Transverse colon (tissue), 4 donors: Measurements from ENCODE around the gene SDK2. TPM values are rescaled to one million over a fixed set of nuclear protein-coding genes. Genes with fewer than 3 reads are reported as not detected.

Experiments
- DNase-seq: peaks from one replicate; pipeline ENCODE4 v3.0.0-alpha.2; 2019
- H3K27ac ChIP-seq, 4 donors: fragments of 200-600 bp; sonication (generic); 2 replicates each; pipeline ENCODE4 v1.5.1; 2016 to 2018; ENCODE audit warnings: inconsistent platforms in 4 of 4
- H3K27me3 ChIP-seq: fragments of 200-600 bp; sonication (generic); 2 replicates; pipeline ENCODE4 v1.5.1; 2017; ENCODE audit warnings: inconsistent platforms
- H3K36me3 ChIP-seq, 4 donors: fragments of 200-600 bp; sonication (generic); 2 replicates each; pipeline ENCODE4 v1.5.1; 2017 to 2019; ENCODE audit warnings: inconsistent platforms in 4 of 4
- H3K4me1 ChIP-seq, 4 donors: fragments of 200-600 bp; sonication (generic); 2 replicates each; pipeline ENCODE4 v1.5.1; 2017 to 2020; ENCODE audit warnings: inconsistent platforms in 4 of 4
- H3K4me3 ChIP-seq, 4 donors: fragments of 200-600 bp; sonication (generic); 1 replicate in 1 of 4; 2 replicates in 3 of 4; pipeline versions ENCODE4 v1.5.1 to v1.6.1; 2017 to 2019; ENCODE audit warnings: inconsistent platforms in 4 of 4
- H3K9me3 ChIP-seq, 2 donors: fragments of 200-600 bp; sonication (generic); 2 replicates each; pipeline ENCODE4 v1.5.1; 2017 to 2019; ENCODE audit warnings: inconsistent platforms in 2 of 2
- EP300 ChIP-seq: sonication (generic); formaldehyde crosslinking; IDR thresholded peaks from one replicate; pipeline ENCODE4 v1.6.1; 2017; ENCODE audit warnings: antibody characterized with exemption, low read depth
- POLR2A ChIP-seq: fragments of 450-650 bp; IDR thresholded peaks from one replicate; pipeline ENCODE4 v1.6.1; 2016; ENCODE audit warnings: antibody characterized with exemption, mild to moderate bottlenecking, moderate library complexity
- POLR2AphosphoS5 ChIP-seq, 3 donors: sonication (generic); formaldehyde crosslinking; IDR thresholded peaks; one replicate each; pipeline ENCODE4 v1.6.1; 2016; ENCODE audit warnings: antibody characterized with exemption in 3 of 3
- WGBS, 2 donors: methylation state at CpG; one replicate each; pipeline ENCODE4 v1.1.5; 2018; ENCODE audit warnings: low coverage in 1 of 2; 5-methylcytosine and 5-hydroxymethylcytosine counted together
- in situ Hi-C, 4 donors: fragments of 200-750 bp; cut with MboI; loops; one replicate each; pipeline versions ENCODE4 v1.15.0 to v1.15.1; 2017; ENCODE audit warnings: low sequenced_read_pairs in 3 of 4, low pct_ligation_motif_present in 1 of 4, low pct_unique_long_range_greater_than_20kb in 1 of 4
- intact Hi-C: fragments of 100-400 bp; cut with DNase I; formaldehyde crosslinking; loops from one replicate; pipeline ENCODE4 v1.15.1; 2023; ENCODE audit warnings: low total_unique reads
- total RNA-seq, 4 donors: library from RNA; depleted of rRNA; stranded (reverse); fragments of >200 nt; gene quantifications; one replicate each; pipeline ENCODE4 v1.1.0, GENCODE V29; 2016
- TF ChIP-seq, protein P1 (sequence below), 5 experiments: fragments of 200-600 bp in 3 of 5; fragments of 450-650 bp in 2 of 5; sonication (generic) in 3 of 5; IDR thresholded peaks; 1 replicate in 2 of 5; 2 replicates in 3 of 5; pipeline ENCODE4 v1.5.1; 2016 to 2017; ENCODE audit warnings: antibody characterized with exemption in 5 of 5, inconsistent platforms in 3 of 5, mild to moderate bottlenecking in 2 of 5, moderate library complexity in 1 of 5

Gene SDK2
- total RNA-seq, 4 donors from 2014 or later: 2.6 to 9.8 (median 3.4) TPM

DNA sequence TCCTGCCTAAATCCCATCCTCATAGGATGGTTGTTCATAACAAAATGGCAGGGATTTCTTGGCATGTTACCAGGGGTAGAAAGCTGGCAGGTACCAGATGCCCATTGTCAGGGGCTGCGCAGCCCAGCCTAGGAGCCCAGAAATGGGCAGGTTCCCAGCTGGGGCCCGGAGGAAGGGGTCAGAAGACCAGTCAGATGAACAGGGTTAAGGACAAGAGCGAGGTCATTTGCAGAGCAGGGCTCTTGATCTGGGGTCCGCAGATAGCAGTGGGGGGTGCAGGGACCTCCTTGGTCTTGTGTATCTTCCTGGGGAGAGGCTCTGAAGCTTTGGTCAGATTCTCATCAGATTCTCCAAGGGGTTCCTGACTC lies 280.1 kb downstream of the SDK2 start:
- no peaks in the 10 kb centered on the region for H3K9me3 ChIP-seq
- TF ChIP-seq POLR2AphosphoS5 (IDR thresholded peaks at IDR 0.05) (no peak), POLR2A (no peak), EP300 (no peak)
- TF ChIP-seq, protein P1, sequence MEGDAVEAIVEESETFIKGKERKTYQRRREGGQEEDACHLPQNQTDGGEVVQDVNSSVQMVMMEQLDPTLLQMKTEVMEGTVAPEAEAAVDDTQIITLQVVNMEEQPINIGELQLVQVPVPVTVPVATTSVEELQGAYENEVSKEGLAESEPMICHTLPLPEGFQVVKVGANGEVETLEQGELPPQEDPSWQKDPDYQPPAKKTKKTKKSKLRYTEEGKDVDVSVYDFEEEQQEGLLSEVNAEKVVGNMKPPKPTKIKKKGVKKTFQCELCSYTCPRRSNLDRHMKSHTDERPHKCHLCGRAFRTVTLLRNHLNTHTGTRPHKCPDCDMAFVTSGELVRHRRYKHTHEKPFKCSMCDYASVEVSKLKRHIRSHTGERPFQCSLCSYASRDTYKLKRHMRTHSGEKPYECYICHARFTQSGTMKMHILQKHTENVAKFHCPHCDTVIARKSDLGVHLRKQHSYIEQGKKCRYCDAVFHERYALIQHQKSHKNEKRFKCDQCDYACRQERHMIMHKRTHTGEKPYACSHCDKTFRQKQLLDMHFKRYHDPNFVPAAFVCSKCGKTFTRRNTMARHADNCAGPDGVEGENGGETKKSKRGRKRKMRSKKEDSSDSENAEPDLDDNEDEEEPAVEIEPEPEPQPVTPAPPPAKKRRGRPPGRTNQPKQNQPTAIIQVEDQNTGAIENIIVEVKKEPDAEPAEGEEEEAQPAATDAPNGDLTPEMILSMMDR (IDR thresholded peaks at IDR 0.05): no peak
- 92% methylated on average over 4 of the region's 4 CpGs; no CpG with 5 or more reads in 1 of the 2 donors for WGBS, 2 donors
- intact Hi-C loops: no loop called here
- peaks cover 0 to 14% (median 0%) of the 10 kb centered on the region in 4 donors for H3K4me1 ChIP-seq
- H3K36me3 ChIP-seq: no peaks in the 10 kb centered on the region
- no peak overlapping the region for H3K27ac ChIP-seq
- no peak for DNase-seq
- H3K4me3 ChIP-seq: no peak overlapping the region
- H3K27me3 ChIP-seq: no peaks in the 10 kb centered on the region
- in situ Hi-C loops: loop anchor here in 3 of 4 donors (25.0 kb wide), 2 partner anchors 627 to 802 kb away; no protein-coding TSS in a partner anchor

DNA sequence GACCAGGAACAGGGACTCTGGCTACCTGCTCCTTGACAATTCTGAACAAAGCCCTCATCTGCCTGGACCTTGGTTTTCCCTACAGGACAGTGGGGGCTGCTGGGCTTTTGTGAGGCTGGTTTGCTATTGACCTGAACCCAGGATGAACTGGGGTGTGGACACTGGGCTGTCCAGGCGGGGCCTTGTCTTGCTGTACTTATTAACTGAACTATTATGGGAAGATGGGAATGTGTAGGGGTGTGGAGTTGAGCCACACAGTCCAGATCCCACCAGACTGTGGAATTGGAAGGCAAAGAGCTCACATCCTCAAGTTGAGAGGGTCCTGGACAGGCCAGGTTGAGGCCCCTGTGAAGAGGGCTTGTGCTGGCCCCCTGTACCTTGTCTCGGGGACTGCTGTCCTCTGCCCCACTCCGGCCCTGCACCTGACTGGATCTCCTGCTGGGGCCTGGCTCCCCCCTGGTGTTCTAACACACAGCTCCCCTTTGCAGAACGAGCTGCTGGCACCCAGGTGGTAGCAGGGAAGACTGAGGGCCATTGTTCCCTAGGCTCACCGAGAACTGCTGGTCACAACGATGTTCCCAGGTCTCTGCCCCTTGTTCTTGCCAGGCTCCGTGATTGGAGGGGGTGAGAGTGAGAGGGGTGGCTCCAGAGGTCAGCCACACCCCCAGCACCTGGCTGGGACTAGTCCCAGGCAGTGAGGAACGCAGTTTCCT lies 280.6 kb downstream of the SDK2 start:
- no peaks in the 10 kb centered on the region for H3K9me3 ChIP-seq
- no peak for DNase-seq
- 52% methylated on average over 6 of the region's 8 CpGs; no CpG with 5 or more reads in 1 of the 2 donors for WGBS, 2 donors
- no peak overlapping the region for H3K4me3 ChIP-seq
- H3K27me3 ChIP-seq: no peaks in the 10 kb centered on the region
- peaks cover 0 to 16% (median 0%) of the 10 kb centered on the region in 4 donors for H3K4me1 ChIP-seq
- H3K36me3 ChIP-seq: no peaks in the 10 kb centered on the region
- intact Hi-C loops: no loop called here
- H3K27ac ChIP-seq: no peak overlapping the region
- in situ Hi-C loops: loop anchor here in 3 of 4 donors (25.0 kb wide), 2 partner anchors 626 to 801 kb away; no protein-coding TSS in a partner anchor
- TF ChIP-seq EP300 (no peak), POLR2AphosphoS5 (IDR thresholded peaks at IDR 0.05) (no peak), POLR2A (no peak)
- TF ChIP-seq, protein P1 (IDR thresholded peaks at IDR 0.05): no peak

DNA sequence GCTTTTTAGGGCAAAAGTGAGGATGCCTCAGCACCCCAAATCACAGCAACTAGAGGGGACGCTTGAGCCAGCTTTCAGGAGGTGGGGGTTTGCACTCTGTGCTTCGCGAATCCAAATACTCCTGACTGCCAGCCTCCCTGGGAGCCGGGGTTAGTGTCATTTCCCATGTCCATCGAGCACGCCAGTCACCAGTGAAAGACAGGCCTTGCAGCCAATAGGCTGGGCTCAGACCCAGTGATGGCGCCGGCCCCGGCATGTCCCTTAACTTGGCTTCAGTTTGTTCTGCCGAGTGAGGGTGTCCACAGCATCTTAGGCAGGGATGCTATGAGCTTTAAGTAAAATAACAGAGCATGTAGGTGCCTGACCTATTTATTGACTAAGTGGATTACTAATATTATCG lies 281.5 kb downstream of the SDK2 start:
- intact Hi-C loops: no loop called here
- Histone ChIP-seq H3K27ac (no peak overlapping the region), H3K4me1 (peaks cover 0 to 16% (median 0%) of the 10 kb centered on the region in 4 donors), H3K36me3 (no peaks in the 10 kb centered on the region), H3K4me3 (no peak overlapping the region), H3K9me3 (no peaks in the 10 kb centered on the region), H3K27me3 (no peaks in the 10 kb centered on the region)
- no peak for DNase-seq
- 87% methylated on average over 11 of the region's 11 CpGs; no CpG with 5 or more reads in 1 of the 2 donors for WGBS, 2 donors
- in situ Hi-C loops: loop anchor here in 3 of 4 donors (25.0 kb wide), 2 partner anchors 625 to 800 kb away; no protein-coding TSS in a partner anchor
- TF ChIP-seq, protein P1 (IDR thresholded peaks at IDR 0.05): no peak
- TF ChIP-seq POLR2AphosphoS5 (IDR thresholded peaks at IDR 0.05) (no peak), POLR2A (no peak), EP300 (no peak)

DNA sequence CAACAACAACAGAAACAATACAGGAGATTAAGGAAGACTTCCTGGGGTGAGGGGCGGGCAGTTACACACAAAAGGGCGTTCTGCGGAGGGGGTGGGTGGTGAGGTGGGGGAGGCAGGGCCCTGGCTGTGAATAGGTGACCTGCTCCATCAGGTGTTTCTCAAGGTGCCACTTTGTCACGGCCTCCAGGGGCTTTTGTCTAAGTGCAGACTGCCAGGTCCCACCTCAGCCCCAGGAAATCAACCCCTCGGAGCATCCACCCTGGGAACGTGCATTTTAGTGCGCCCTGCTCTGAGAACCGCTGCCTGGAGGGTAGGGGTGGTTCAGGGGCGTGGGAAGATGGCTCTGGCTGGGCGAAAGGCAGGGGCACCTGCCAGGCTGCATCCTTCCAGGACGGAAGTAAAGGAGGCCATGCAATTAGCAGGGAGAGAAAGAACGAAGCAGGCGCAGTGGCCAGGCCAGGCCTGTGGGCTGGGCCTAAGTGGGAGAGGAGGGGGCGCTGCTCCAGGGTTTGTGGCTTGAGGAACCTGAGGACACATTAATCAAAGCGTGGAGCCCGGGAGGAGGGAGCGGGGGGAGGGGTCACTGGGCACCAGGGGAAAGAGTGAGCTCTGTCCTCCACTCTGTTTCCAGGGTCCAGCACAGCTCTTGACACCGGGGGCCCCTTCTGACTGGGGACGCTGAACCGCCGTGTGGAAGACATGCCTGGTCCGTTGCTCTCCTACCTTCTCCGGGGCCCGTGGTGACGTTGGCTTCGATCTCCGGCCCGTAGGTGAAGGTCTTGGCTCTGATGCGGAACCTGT lies 283.1 kb downstream of the SDK2 start:
- no peaks in the 10 kb centered on the region for H3K9me3 ChIP-seq
- in situ Hi-C loops: loop anchor here in 3 of 4 donors (25.0 kb wide), 2 partner anchors 624 to 799 kb away; no protein-coding TSS in a partner anchor
- TF ChIP-seq EP300 (no peak), POLR2AphosphoS5 (IDR thresholded peaks at IDR 0.05) (no peak), POLR2A (no peak)
- TF ChIP-seq, protein P1 (IDR thresholded peaks at IDR 0.05): no peak
- no peak overlapping the region for H3K4me3 ChIP-seq
- H3K27ac ChIP-seq: no peak overlapping the region
- peaks cover 0 to 22% (median 2%) of the 10 kb centered on the region in 4 donors for H3K4me1 ChIP-seq
- WGBS, 2 donors: 70 to 84% methylated on average over 2 to 29 of the region's 29 CpGs
- no peaks in the 10 kb centered on the region for H3K36me3 ChIP-seq
- intact Hi-C loops: no loop called here
- no peaks in the 10 kb centered on the region for H3K27me3 ChIP-seq
- no peak for DNase-seq
